Gastroesophageal sphincter (tissue), 4 donors: ENCODE data around the gene BRD7. TPM values are rescaled to one million over a fixed set of nuclear protein-coding genes. Genes with fewer than 3 reads are reported as not detected.
A peak's percentile ranks its signal among the peaks of the same experiment; 100 is the strongest.

Source experiments
- ATAC-seq: fragments of 150-250 bp; one replicate; pipeline ENCODE4 v1.9.1; 2016; ENCODE audit warnings: mild to moderate bottlenecking, moderate library complexity
- H3K27ac ChIP-seq, 4 donors: fragments of 200-600 bp; sonication (generic) in 3 of 4; 1 replicate in 3 of 4; 2 replicates in 1 of 4; pipeline ENCODE4 v1.5.1; 2016 to 2019
- H3K27me3 ChIP-seq: fragments of 200-600 bp; sonication (generic); one replicate; pipeline ENCODE4 v1.5.1; 2019
- H3K36me3 ChIP-seq, 2 donors: fragments of 200-600 bp; sonication (generic); one replicate each; pipeline ENCODE4 v1.5.1; 2019; ENCODE audit warnings: control low read depth in 1 of 2
- H3K4me1 ChIP-seq, 3 donors: fragments of 200-600 bp; sonication (generic); 1 replicate in 2 of 3; 2 replicates in 1 of 3; pipeline ENCODE4 v1.5.1; 2016 to 2019; ENCODE audit warnings: control low read depth in 2 of 3
- H3K4me3 ChIP-seq, 2 donors: fragments of 200-600 bp; sonication (generic); one replicate each; pipeline ENCODE4 v1.5.1; 2019; ENCODE audit warnings: mild to moderate bottlenecking in 1 of 2, moderate library complexity in 1 of 2
- H3K9me3 ChIP-seq, 3 donors: fragments of 200-600 bp; sonication (generic); one replicate each; pipeline ENCODE4 v1.5.1; 2017 to 2019; ENCODE audit warnings: control low read depth in 2 of 3
- EP300 ChIP-seq: sonication (generic); formaldehyde crosslinking; IDR thresholded peaks from one replicate; pipeline ENCODE4 v1.6.1; 2017; ENCODE audit warnings: antibody characterized with exemption, mild to moderate bottlenecking
- POLR2A ChIP-seq, 2 donors: fragments of 450-650 bp; IDR thresholded peaks; one replicate each; pipeline ENCODE4 v1.6.1; 2017; ENCODE audit warnings: antibody characterized with exemption in 2 of 2, mild to moderate bottlenecking in 2 of 2, moderate library complexity in 1 of 2
- POLR2AphosphoS5 ChIP-seq: sonication (generic); formaldehyde crosslinking; IDR thresholded peaks from one replicate; pipeline ENCODE4 v1.6.1; 2017; ENCODE audit warnings: antibody characterized with exemption
- WGBS, 2 donors: methylation state at CpG; one replicate each; pipeline ENCODE4 v1.1.5; 2018; ENCODE audit warnings: low coverage in 1 of 2; 5-methylcytosine and 5-hydroxymethylcytosine counted together
- total RNA-seq, 4 donors: library from RNA; depleted of rRNA; stranded (reverse); fragments of >200 nt; gene quantifications; one replicate each; pipeline ENCODE4 v1.1.0, GENCODE V29; 2016
- TF ChIP-seq, protein P1 (sequence below), 4 experiments: fragments of 200-600 bp in 2 of 4; fragments of 450-650 bp in 2 of 4; sonication (generic) in 1 of 4; IDR thresholded peaks; one replicate each; pipeline ENCODE4 v1.5.1; 2017 to 2019; ENCODE audit warnings: antibody characterized with exemption in 4 of 4, mild to moderate bottlenecking in 2 of 4, moderate library complexity in 2 of 4

BRD7 gene
- 10 to 100 TPM; 59.1 to 84.0 (median 70.5) TPM for total RNA-seq

DNA sequence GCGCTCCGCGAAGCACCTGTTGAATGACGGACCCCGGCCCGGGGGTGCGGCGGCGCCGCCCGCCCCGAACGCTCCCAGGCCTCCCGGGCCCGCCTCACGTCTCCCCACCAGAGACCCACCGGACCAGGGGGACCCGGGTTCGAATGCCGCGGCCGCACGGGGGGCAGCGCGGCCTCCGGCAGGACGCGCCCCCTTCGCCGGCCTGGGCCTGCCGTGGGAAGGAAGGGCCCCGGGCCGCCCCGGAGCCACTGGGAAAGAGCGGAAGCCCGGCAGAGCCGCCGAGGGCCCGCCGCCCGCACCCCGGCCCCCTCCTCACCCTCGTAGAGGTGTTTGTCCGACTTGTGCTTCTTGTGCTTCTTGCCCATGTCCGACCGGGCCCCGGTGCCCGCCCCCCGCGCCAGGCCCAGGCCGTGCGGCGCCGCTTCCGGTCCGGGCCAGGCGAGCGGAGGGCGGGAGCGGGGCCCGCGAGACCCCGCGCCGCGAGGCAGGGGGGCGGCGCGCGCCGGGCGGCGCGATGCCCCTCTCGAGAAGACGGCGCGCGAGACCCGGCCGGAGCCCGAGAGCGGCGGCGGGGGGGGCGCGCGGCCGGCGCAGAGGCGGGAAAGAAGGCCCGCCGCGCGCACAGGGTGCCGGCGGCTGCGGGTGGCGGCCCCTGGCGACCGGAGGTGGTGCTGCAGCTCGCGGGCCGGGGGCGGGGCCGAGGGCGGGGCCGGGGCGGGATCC is at the start of gene BRD7:
Gene BRD7, minus strand, starts transcription at position 579 of the 723 bp plus-strand sequence. Its CDS starts 214 bp downstream, at position 365.
- H3K9me3 ChIP-seq, result no peaks in the 10 kb centered on the region
- ATAC-seq, result peak; percentile 85
- peaks cover 0 to 11% of the 10 kb centered on the region in 2 donors for H3K36me3 ChIP-seq
- TF ChIP-seq, protein P1, sequence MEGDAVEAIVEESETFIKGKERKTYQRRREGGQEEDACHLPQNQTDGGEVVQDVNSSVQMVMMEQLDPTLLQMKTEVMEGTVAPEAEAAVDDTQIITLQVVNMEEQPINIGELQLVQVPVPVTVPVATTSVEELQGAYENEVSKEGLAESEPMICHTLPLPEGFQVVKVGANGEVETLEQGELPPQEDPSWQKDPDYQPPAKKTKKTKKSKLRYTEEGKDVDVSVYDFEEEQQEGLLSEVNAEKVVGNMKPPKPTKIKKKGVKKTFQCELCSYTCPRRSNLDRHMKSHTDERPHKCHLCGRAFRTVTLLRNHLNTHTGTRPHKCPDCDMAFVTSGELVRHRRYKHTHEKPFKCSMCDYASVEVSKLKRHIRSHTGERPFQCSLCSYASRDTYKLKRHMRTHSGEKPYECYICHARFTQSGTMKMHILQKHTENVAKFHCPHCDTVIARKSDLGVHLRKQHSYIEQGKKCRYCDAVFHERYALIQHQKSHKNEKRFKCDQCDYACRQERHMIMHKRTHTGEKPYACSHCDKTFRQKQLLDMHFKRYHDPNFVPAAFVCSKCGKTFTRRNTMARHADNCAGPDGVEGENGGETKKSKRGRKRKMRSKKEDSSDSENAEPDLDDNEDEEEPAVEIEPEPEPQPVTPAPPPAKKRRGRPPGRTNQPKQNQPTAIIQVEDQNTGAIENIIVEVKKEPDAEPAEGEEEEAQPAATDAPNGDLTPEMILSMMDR (IDR thresholded peaks at IDR 0.05), result peak; percentile 21 to 73 (median 56)
- no peak for TF ChIP-seq EP300
- 5% methylated on average over 4 of the region's 109 CpGs; no CpG with 5 or more reads in 1 of the 2 donors for WGBS, 2 donors
- peak within 1 kb of the TSS; percentile 75 to 95 for H3K4me3 ChIP-seq
- H3K27me3 ChIP-seq, result no peaks in the 10 kb centered on the region
- H3K27ac ChIP-seq, result peak within 1 kb of the TSS; percentile 60 to 90 (median 84)
- H3K4me1 ChIP-seq, result peaks cover 12 to 67% (median 16%) of the 10 kb centered on the region in 3 donors

DNA sequence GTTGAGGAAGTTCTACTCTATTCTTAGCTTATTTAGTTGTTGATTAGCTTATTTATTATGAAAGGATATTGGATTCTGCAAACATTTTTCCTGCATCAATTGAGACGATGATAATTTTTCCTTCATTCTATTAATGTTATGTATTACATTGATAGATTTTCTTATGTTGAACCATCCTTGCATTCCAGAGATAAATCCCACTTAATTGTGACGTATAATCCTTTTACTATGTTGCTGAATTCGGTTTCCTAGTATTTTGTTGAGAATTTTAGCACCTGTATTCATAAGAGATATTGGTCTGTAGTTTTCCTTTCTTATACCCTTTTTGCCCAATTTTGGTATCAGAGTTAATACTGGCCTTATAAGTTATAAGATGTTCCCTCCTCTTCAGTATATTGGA is 47.6 kb upstream of the BRD7 start:
- Histone ChIP-seq H3K36me3 (no peaks in the 10 kb centered on the region), H3K4me3 (no peak overlapping the region), H3K9me3 (peaks cover 0 to 51% (median 0%) of the 10 kb centered on the region in 3 donors), H3K4me1 (no peaks in the 10 kb centered on the region), H3K27me3 (no peaks in the 10 kb centered on the region), H3K27ac (no peak overlapping the region)
- ATAC-seq, result no peak
- TF ChIP-seq, protein P1 (IDR thresholded peaks at IDR 0.05), result no peak
- TF ChIP-seq POLR2AphosphoS5 (no peak), EP300 (no peak), POLR2A (IDR thresholded peaks at IDR 0.05) (no peak)
- 56 to 77% methylated on average over 3 of the region's 3 CpGs for WGBS, 2 donors

DNA sequence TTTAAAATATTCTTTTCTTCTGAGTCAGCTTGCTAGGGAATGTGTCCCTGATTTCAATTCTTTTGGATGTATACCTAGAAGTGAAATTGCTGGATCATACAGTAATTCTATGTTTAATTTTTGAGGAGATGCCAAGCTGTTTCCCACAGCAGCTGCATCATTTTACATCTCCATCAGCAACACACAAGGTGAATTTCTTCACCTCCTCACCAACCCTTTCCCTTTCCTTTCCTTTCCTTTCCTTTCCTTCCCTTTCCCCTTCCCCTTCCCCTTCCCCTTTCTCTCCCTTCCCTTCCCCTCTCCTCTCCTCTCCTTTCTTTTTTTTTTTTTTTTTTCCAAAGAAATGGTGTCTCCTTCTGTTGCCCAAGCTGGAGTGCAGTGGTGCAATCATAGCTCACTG is 45.4 kb upstream of the BRD7 start:
- Histone ChIP-seq H3K4me1 (no peaks in the 10 kb centered on the region), H3K36me3 (no peaks in the 10 kb centered on the region), H3K4me3 (no peak overlapping the region), H3K9me3 (peaks cover 0 to 38% (median 0%) of the 10 kb centered on the region in 3 donors), H3K27ac (no peak overlapping the region), H3K27me3 (no peaks in the 10 kb centered on the region)
- TF ChIP-seq EP300 (no peak), POLR2AphosphoS5 (no peak), POLR2A (IDR thresholded peaks at IDR 0.05) (no peak)
- TF ChIP-seq, protein P1 (IDR thresholded peaks at IDR 0.05), result no peak
- no peak for ATAC-seq

DNA sequence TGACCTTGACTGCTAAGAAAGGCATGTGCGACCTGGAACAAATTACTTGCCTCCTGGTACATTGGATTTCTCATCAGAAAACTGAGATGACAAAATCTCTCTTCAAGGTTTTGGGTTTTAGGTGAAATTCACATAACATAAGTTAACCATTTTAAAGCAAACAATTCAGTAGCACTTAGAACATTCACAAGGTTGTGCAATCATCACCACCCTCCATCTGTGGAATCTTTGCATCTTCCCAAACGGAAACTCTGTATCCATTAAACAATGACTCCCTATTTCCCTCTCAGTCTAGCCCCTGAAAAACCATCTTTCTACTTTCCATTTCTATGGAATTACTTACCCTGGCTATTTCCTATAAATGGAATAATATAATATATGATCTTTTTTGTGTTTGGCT is 42.2 kb upstream of the BRD7 start:
- Histone ChIP-seq H3K4me1 (no peaks in the 10 kb centered on the region), H3K27me3 (no peaks in the 10 kb centered on the region), H3K36me3 (no peaks in the 10 kb centered on the region), H3K4me3 (no peak overlapping the region), H3K27ac (no peak overlapping the region), H3K9me3 (peaks cover 0 to 8% (median 0%) of the 10 kb centered on the region in 3 donors)
- TF ChIP-seq POLR2AphosphoS5, result no peak
- TF ChIP-seq POLR2A (IDR thresholded peaks at IDR 0.05), result no peak
- 85 to 90% methylated on average over 2 of the region's 2 CpGs for WGBS, 2 donors
- ATAC-seq, result no peak

DNA sequence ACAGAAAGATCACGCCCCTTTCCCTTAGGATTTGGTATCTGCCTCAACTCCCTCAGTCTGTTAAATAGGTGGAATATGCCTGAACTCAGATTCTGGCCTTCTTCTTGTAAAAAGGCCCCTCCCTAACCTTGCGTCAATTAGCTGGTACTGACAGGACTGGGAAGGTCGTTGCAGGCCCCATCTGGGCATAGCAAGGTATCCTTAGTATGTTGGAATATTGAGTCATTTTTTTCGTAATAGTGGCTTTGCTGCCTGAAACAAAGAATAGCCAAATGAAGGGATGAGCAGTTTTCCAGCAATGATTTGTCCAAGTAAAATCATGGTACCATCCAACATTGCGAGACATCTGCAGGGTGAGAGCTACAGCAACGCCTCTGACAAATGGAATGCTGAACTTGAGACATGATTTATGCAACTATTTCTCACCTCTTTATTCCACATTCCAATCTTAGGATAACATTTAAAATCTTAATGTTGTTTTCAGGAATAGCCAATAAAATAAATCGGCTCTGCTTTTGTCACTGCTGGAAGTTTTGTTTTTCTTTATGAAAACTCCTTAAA is 39.3 kb upstream of the BRD7 start:
- Histone ChIP-seq H3K9me3 (no peaks in the 10 kb centered on the region), H3K36me3 (no peaks in the 10 kb centered on the region), H3K4me3 (no peak overlapping the region), H3K27me3 (no peaks in the 10 kb centered on the region), H3K27ac (no peak overlapping the region), H3K4me1 (no peaks in the 10 kb centered on the region)
- no peak for ATAC-seq
- TF ChIP-seq POLR2A (IDR thresholded peaks at IDR 0.05), result no peak
- no peak for TF ChIP-seq POLR2AphosphoS5
- TF ChIP-seq, protein P1 (IDR thresholded peaks at IDR 0.05), result no peak
- no peak for TF ChIP-seq EP300
- 78 to 82% methylated on average over 5 to 7 of the region's 7 CpGs for WGBS, 2 donors
